OCI-LY1 (cell line): ENCODE results near the gene CBFA2T3.

Source experiments
- H2AFZ ChIP-seq: fragments of 200-600 bp; sonication (generic), shearing (Covaris generic); 2 replicates; pipeline ENCODE4 v1.6.0; 2014; ENCODE audit warnings: antibody characterized with exemption, mild to moderate bottlenecking, low read length
- H3F3A ChIP-seq: fragments of 200-600 bp; sonication (generic), shearing (Covaris generic); 2 replicates; pipeline ENCODE4 v1.6.0; 2014; ENCODE audit warnings: mild to moderate bottlenecking, antibody characterized with exemption, low read length, moderate library complexity; ENCODE audit not compliant: insufficient read depth
- H3K27ac ChIP-seq: fragments of 200-600 bp; sonication (generic); 2 replicates; pipeline ENCODE4 v1.5.1; 2014; ENCODE audit warnings: low read length, mixed run types, mild to moderate bottlenecking, low read depth; ENCODE audit not compliant: poor library complexity, severe bottlenecking
- H3K27me3 ChIP-seq: fragments of 200-600 bp; sonication (generic); 2 replicates; pipeline ENCODE4 v1.6.0; 2014; ENCODE audit warnings: antibody characterized with exemption, mild to moderate bottlenecking, low read length, moderate library complexity; ENCODE audit not compliant: insufficient read depth
- H3K36me3 ChIP-seq: fragments of 200-600 bp; sonication (generic); 2 replicates; pipeline ENCODE4 v1.6.1; 2014; ENCODE audit warnings: mild to moderate bottlenecking, antibody characterized with exemption, low read length, moderate library complexity, mixed read lengths; ENCODE audit not compliant: insufficient read depth
- H3K4me1 ChIP-seq: fragments of 200-600 bp; sonication (generic); 2 replicates; pipeline ENCODE4 v1.5.1; 2014; ENCODE audit warnings: mild to moderate bottlenecking, low read length, moderate library complexity; ENCODE audit not compliant: insufficient read depth, severe bottlenecking
- H3K4me2 ChIP-seq: fragments of 200-600 bp; sonication (generic), shearing (Covaris generic); 2 replicates; pipeline ENCODE4 v1.6.1; 2014; ENCODE audit warnings: low read length
- H3K4me3 ChIP-seq: fragments of 200-600 bp; sonication (generic); 2 replicates; pipeline ENCODE4 v1.5.1; 2014; ENCODE audit warnings: low read length, low read depth, mild to moderate bottlenecking, mixed read lengths; ENCODE audit not compliant: poor library complexity, severe bottlenecking
- H3K79me2 ChIP-seq: fragments of 200-600 bp; shearing (Covaris generic); 2 replicates; pipeline ENCODE4 v1.6.1; 2016; ENCODE audit warnings: mixed run types, low read length, mixed read lengths; ENCODE audit not compliant: insufficient read depth
- H3K9ac ChIP-seq: fragments of 200-600 bp; sonication (generic), shearing (Covaris generic); 2 replicates; pipeline ENCODE4 v1.6.1; 2014; ENCODE audit warnings: mild to moderate bottlenecking, low read length, mixed read lengths
- H3K9me2 ChIP-seq: fragments of 200-600 bp; sonication (generic), shearing (Covaris generic); 2 replicates; pipeline ENCODE4 v1.6.1; 2014; ENCODE audit warnings: low read depth, mild to moderate bottlenecking, low read length, mixed read lengths
- H3K9me3 ChIP-seq: fragments of 200-600 bp; shearing (Covaris generic); 2 replicates; pipeline ENCODE4 v1.6.1; 2014; ENCODE audit warnings: low read length, mixed read lengths
- H4K20me1 ChIP-seq: fragments of 200-600 bp; sonication (generic), shearing (Covaris generic); 2 replicates; pipeline ENCODE4 v1.6.0; 2016; ENCODE audit warnings: mild to moderate bottlenecking, low read length; ENCODE audit not compliant: insufficient read depth
- EZH2 ChIP-seq: fragments of 200-600 bp; sonication (generic), shearing (Covaris generic); IDR thresholded peaks from 2 replicates; pipeline ENCODE4 v1.8.0; 2017; ENCODE audit warnings: borderline replicate concordance, mixed run types, mild to moderate bottlenecking, antibody characterized with exemption, low read length, moderate library complexity, mixed read lengths
- TF ChIP-seq, protein P1 (sequence below): fragments of 200-600 bp; sonication (generic), shearing (Covaris generic); IDR thresholded peaks from 2 replicates; pipeline ENCODE4 v1.5.1; 2017; ENCODE audit warnings: mild to moderate bottlenecking, antibody characterized with exemption, low read length, moderate library complexity, mixed read lengths

CBFA2T3 gene

DNA sequence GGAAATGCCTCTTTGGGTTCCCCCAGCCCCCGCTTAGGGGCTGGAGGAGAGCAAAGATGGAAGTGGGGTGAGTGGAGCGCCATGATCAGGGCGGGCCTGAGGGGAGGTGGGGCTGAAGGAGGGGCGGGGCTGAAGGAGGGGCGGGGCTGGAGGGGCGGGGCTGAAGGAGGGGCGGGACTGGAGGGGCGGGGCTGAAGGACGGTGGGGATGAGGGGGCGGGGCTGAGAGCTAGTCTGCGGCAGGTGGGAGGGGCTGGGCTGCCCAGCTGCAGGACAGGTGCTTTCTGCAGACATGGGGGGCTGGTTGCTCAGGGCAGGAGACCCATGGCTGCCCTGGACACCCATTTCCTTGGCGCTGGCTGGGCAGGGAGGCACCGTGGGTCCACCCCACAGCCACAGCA, 71.4 kb downstream of the CBFA2T3 start:
- no peaks in the 10 kb centered on the region for H3K36me3 ChIP-seq
- H3K27ac ChIP-seq: no peak overlapping the region
- no peaks in the 10 kb centered on the region for H3K9me2 ChIP-seq
- H3K4me1 ChIP-seq: no peaks in the 10 kb centered on the region
- no peaks in the 10 kb centered on the region for H3K27me3 ChIP-seq
- H2AFZ ChIP-seq: no peak overlapping the region
- no peak for TF ChIP-seq EZH2
- TF ChIP-seq, protein P1, sequence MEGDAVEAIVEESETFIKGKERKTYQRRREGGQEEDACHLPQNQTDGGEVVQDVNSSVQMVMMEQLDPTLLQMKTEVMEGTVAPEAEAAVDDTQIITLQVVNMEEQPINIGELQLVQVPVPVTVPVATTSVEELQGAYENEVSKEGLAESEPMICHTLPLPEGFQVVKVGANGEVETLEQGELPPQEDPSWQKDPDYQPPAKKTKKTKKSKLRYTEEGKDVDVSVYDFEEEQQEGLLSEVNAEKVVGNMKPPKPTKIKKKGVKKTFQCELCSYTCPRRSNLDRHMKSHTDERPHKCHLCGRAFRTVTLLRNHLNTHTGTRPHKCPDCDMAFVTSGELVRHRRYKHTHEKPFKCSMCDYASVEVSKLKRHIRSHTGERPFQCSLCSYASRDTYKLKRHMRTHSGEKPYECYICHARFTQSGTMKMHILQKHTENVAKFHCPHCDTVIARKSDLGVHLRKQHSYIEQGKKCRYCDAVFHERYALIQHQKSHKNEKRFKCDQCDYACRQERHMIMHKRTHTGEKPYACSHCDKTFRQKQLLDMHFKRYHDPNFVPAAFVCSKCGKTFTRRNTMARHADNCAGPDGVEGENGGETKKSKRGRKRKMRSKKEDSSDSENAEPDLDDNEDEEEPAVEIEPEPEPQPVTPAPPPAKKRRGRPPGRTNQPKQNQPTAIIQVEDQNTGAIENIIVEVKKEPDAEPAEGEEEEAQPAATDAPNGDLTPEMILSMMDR: no peak
- no peak overlapping the region for H3K9ac ChIP-seq
- no peak overlapping the region for H3K4me3 ChIP-seq
- no peaks in the 10 kb centered on the region for H4K20me1 ChIP-seq
- H3K4me2 ChIP-seq: no peak overlapping the region
- H3K9me3 ChIP-seq: no peaks in the 10 kb centered on the region
- H3F3A ChIP-seq: no peaks in the 10 kb centered on the region
- no peaks in the 10 kb centered on the region for H3K79me2 ChIP-seq

DNA sequence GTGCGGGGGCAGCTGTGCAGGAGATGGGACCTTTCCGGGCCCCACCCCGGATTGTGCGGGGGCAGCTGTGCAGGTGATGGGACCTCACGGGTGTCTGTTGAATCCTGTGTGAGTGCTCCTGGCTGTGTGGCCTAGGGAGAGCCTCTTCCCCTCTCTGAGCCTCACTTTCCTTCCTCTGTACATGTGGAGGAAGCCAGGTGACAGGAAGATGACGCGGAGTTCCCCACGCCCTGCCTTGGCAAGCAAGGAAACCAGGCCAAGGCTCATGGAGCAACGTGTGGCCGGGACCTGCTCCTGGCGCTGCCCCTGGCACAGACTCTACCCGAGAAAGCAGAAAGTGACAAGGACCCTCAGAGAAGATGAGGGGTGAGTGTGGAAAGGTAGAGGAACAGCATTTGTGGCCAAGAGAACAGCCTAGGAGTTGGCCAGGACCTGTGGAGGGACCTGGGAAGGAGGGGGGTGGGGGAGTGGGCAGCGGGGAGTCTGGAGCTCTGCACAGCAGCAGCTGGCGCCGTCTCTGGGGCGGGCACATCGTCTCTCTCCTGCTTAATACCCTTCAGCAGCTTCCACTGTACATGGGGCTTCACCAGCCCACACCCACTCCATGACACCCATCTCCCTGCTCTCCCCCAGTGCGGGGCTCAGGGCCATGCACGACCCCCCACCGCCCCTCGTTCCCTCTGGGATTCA, 72.2 kb downstream of the CBFA2T3 start:
- Histone ChIP-seq H3K27me3 (no peaks in the 10 kb centered on the region), H3K9me2 (no peaks in the 10 kb centered on the region), H3K4me1 (no peaks in the 10 kb centered on the region), H3K9me3 (no peaks in the 10 kb centered on the region), H3K9ac (no peak overlapping the region), H3K79me2 (no peaks in the 10 kb centered on the region), H3K4me2 (no peak overlapping the region), H4K20me1 (no peaks in the 10 kb centered on the region), H2AFZ (no peak overlapping the region), H3K4me3 (no peak overlapping the region), H3F3A (no peaks in the 10 kb centered on the region), H3K27ac (no peak overlapping the region), H3K36me3 (no peaks in the 10 kb centered on the region)
- TF ChIP-seq, protein P1: no peak
- TF ChIP-seq EZH2: no peak

DNA sequence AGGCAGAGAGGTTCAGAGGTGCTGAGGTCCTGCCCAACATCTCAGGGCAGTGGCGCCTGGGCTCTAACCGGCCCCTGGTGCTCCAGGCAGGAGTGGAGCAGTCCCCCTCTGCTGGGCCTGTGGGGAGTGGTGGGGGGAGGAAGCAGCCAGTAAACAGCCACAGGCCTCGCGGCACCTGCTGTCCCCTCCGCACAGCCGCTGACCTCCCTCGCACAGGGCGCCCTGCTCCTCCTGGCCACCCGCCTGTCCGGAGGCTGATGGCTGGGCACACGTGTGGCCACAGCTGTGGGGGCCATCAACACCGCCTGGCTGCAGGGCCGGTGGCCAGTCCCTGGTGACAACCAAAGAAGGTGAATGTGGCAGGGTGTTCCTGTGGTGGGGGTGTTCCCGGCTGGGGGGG, 73.7 kb downstream of the CBFA2T3 start:
- TF ChIP-seq EZH2: no peak
- TF ChIP-seq, protein P1: no peak
- Histone ChIP-seq H3K4me1 (no peaks in the 10 kb centered on the region), H3K9me3 (no peaks in the 10 kb centered on the region), H2AFZ (no peak overlapping the region), H3K79me2 (no peaks in the 10 kb centered on the region), H3F3A (no peaks in the 10 kb centered on the region), H3K9me2 (no peaks in the 10 kb centered on the region), H3K4me3 (no peak overlapping the region), H3K4me2 (no peak overlapping the region), H3K27ac (no peak overlapping the region), H3K36me3 (no peaks in the 10 kb centered on the region), H3K27me3 (no peaks in the 10 kb centered on the region), H3K9ac (no peak overlapping the region), H4K20me1 (no peaks in the 10 kb centered on the region)
